CD4-positive, alpha-beta T cell treated with Interleukin-17A for 1 hour (primary cell): ENCODE measurements around the gene TPGS2.
"Not testable (repeated sequence)": the region's sequence is repeated elsewhere in the genome, so short reads cannot be mapped to it uniquely, and the experiment has no call there.

Experiments used
- DNase-seq: peaks from one replicate; pipeline ENCODE4 v3.0.0-alpha.2; 2020

TPGS2 gene

DNA sequence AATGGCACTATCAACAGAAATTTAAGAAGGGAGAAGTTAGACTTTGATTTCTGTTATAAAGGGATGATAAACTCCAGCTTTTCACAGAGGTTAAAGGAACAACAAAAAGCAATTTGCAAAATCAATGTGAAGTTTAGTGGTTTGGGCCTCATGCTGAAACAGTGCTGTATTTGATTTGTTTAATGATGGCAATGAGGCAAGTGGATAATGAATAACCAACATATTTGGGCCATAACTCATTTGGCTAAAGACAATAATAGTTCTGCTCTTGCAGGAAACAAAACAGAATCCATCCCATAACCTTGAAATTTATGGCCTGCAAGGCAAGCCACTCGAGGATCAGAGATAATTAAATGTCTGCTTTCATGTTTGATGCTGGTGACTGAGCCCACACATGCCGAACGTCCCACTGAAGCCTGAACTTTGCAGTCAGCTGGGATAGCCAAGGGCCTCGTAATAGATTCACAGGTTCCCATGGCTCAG, 56.5 kb downstream of the TPGS2 start:
- no peak for DNase-seq

DNA sequence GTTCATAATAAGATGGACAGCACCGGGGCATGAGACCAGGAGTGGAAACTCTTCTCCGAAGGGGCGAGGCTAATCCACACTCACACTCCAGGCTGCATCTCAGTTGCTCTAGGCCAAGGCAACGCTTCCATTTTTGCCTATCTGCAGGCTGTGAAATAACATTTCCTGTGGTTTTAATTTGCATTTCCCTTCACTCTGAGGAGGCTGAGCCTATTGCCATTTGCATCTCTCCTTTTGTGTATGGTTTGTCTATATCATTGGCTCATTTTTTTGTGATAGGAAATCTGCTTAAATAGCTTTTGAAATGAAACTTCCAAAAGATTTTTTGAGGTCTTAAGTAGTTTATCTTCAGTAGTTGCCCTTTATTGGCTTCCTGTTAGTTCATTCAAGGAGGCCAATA, 57.6 kb downstream of the TPGS2 start:
- no peak for DNase-seq

DNA sequence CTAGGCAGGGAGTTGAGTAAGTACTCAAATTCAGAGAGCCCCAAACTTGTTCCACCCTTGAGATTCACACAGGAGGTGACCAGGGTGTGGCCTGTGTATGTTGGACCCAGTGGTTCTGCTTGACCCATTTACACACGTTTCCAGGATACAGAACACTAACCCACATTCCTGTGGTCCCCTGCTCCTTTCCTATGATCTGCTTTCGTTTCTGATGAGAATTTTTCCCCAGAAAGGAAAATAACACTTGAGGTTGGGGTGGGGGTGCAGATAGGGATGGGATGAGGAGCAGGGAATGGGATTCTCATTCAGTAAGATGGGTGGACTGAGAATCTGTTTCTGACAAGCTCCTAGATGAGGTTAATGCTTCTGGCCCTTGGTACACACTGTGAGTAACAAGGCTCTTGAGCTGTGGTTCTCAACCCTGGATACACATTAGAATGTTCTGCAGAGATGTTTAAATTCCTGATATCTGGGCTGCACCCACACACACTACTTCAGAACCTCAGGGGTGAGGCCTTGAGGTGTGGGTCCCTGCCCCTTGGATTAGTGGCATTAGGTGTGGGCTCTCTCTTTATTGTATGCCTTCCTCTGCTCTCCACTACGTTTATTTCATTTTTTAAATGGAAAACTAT, 58.4 kb downstream of the TPGS2 start:
- no peak for DNase-seq

DNA sequence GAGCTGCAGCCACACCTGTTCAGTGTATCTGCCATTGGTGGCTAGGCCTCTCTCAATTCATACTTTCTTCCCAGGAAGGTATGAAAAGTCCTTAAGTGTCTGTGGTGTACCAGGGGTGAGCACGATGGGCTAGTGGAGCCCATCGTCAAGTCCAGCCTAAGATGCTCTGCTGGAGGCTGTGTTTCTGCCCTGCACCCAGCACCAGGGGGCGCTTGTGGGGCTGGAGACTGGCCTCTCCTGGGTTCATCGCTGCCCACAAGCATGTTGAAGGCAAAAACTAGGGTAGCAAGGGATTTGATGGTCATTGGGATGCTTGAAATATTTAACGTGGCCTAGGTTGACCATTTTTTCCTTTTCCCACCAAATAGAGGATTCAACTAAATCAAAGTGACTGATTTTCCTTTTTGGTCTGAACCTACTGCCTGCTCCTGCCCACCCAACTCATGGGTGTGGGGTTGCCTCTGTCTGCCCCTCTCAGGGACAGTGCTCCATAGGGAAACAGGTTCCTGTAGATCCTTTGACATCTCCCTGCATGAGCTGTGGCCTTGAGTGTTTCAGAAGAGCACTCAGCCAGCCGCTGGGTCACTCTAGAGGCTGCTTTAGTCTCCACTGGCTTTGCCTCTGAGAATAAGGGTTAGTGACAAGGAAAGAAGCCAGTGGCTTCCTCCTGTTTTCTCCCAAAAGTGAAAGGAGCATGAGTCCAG, 59.0 kb downstream of the TPGS2 start:
- no peak for DNase-seq

DNA sequence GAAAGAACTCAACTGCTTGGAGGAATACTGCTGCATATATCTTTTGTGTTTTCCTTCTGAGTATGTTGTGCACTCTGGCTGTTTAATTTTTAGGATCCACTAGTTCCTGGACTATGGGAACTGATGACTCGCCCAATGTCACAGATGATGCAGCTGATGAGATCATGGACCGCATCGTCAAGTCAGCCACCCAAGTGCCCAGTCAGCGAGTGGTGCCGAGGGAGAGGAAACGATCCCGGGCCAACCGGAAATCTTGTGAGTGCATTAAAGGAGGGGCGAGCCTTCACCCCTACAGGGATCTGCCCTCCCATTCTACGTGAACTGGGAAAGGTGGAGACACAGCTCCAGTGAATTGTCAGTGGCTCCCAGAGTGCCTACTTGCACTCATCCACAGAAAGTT, 59.6 kb downstream of the TPGS2 start:
- DNase-seq: no peak

DNA sequence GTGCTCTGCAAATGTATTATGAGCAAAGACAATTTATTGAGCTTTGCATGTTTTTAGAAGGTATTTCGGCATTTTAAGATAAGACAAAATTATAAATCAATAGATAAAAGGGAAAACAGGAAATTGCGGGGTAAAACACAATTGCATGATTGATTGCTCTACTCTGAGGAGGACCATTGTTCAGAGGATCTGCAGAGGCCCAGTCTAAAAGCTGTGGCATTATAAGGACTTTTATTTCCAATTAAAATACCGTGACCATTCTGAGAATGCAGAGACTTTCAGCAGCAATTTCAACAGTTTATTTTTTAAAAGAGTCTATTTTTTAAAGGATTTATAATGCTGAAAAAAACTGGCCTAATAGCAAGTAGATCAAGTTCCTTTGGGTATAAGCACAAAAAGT, 62.0 kb downstream of the TPGS2 start:
- no peak for DNase-seq

DNA sequence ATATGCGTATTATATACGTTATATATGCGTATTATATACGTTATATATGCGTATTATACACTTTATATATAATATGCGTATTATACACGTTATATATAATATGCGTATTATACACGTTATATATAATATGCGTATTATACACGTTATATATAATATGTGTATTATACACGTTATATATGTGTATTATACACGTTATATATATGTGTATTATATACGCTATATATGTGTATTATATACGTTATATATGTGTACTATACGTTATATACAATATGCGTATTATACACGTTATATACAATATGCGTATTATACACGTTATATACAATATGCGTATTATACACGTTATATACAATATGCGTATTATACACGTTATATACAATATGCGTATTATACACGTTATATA, 65.8 kb downstream of the TPGS2 start:
- DNase-seq: not testable (repeated sequence)

DNA sequence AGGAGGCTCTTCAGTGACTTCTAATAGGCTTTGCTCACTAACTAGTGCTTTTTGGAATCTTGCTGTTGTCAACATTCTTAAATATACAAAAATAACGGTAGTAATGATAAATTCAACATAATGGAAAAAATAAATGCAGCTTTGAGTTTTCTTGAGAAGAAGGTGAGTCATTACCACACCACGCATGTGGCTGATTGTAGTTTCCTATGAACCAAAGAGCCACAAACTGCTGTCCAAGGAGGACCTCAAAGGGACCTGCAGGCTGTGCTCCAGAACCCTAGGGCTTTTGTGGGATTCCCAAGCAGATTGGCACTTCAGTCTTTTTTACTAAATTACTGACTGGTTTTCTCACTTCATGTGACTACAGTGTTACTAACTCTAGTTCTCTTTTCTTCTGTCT, 66.7 kb downstream of the TPGS2 start:
- DNase-seq: no peak

DNA sequence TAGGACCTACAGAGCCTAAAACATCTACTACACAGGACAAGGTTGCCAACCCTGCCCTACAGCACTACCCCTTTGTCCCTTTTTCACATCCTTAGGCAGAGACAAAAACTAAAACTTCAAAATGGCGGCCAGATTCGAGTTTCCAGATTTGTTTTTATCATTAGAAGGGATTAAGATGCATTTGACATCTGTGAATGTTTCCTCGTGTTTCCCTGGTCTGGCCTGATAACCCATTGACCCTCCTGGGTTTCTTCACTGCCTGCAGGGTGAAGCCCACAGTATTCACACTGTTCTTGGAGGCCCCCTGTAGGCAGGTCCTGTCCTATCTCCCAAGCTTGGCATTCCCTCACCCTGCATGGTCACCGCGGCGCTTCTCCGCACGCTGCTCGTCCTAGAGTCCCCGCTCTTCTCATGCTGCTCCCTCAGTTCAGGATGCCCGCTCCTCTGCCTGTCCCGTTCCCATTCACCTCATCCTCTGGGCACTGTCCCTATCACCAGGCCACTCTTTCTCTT, 67.6 kb downstream of the TPGS2 start:
- no peak for DNase-seq

DNA sequence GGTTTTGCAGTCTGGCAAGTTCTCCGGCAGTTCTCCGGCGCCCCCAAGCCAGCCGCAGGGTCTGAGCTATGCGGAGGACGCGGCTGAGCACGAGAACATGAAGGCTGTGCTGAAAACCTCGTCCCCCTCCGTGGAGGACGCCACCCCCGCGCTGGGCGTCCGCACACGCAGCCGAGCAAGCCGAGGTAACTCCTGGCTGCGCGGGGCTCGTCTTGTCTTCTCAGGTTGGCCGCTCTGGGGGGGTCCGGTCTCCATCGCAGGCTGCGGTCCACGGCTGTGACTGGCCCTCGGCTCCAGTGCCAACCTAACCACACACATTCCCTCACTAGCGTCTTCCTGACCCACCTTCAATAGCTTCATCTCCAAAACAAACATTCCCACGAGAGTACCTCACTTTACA, 68.2 kb downstream of the TPGS2 start:
- no peak for DNase-seq

DNA sequence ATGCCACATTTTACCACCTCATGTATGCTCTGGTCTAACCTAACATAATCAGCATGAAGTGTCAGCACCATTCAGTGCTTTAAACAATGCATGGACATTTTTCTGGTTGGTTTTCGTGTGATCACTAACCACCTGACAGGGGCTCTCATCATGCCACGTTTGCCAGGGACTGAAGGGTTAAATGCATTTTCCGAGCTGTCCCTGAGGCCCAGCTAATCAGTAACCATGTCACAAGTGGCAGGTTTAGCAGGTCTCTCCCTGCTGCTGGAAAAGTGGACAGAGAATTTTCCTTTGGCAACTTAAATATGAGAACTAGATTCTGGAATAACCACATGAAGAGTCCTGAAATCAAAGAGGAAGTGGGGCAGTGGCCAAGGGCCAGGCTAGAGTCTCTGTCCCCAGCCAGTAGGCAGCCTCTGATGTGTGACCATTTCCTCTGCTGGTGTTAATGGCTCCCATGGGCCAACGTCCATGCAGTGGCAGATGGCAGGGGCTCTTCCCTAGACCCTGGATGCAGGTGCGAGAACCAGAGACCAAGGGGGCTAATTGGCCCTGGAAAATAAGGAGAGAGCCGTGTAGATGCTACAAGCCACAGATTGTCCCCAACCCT, 69.5 kb downstream of the TPGS2 start:
- no peak for DNase-seq

DNA sequence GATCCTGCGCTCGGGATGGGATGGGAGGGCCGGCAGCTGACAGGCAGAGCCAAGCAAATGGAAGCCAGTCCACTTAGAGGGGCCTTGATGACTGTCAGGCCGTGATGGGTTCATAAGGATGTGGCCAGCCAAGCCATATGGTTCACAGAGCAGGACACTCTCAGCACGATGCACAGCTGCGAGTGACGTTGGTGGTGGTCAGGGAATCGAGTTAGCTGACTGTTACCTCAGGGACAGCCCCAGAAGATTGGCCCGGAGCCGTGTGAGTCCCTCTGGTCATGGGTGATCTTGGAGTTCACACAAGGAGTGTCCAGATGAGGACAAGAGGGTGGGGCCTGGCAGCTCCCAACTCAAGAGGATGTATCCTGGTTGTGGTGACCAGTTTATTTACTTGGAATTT, 70.2 kb downstream of the TPGS2 start:
- no peak for DNase-seq

DNA sequence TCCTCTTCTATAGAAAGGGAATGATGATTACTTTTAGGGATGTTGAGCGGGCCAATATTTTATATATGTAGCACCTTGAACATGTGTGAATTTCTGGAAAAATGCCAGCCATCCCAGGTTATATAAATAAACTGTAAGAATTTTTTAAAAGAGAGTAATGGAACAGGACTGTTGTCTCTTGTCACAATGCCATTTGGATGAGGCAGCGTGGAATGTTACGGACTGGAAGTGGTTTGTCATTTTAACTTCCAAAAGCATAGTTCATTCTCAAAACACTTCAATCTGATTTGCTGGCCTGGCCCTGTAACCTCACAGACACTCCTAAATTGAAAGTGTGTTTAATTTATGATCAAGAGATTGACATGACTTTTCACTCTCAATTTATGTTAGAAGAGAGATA, 70.8 kb downstream of the TPGS2 start:
- no peak for DNase-seq

DNA sequence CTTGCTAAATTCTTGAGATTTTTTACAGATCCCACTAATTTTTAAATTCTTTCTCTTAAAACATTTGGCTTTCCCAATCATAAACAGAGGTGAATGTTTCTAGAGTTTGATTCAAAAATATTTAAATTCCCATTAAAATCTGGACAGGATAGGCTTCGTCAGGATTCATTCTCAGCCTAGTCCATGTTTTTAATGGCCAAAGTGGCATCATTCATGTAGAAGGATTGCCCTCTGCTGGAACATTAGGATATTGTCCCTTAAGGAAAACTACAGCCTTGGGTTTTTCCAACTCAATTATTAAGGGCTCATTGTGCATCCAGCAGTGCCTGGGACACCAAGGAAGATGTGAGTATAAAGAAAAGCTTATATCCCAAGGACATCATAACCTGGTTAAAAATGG, 71.7 kb downstream of the TPGS2 start:
- DNase-seq: no peak

DNA sequence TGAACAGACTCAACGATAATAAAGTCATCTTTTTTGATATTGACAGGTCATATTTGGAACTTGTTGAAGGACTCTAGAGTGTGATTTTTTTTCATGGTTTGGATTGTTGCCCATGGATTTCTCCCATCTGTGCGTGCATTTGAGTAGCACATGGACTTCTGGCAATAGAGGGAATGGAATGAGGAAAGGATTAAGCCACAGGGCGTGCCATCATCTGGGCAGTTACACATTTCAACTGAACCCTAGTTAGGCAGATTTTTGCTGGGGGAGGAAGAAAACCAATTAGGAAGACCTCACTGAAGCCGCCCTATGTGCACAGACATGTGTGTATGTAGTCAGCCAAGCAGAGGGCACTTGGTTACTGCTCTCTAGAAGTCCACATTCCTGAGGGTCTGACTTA, 72.6 kb downstream of the TPGS2 start:
- DNase-seq: no peak

DNA sequence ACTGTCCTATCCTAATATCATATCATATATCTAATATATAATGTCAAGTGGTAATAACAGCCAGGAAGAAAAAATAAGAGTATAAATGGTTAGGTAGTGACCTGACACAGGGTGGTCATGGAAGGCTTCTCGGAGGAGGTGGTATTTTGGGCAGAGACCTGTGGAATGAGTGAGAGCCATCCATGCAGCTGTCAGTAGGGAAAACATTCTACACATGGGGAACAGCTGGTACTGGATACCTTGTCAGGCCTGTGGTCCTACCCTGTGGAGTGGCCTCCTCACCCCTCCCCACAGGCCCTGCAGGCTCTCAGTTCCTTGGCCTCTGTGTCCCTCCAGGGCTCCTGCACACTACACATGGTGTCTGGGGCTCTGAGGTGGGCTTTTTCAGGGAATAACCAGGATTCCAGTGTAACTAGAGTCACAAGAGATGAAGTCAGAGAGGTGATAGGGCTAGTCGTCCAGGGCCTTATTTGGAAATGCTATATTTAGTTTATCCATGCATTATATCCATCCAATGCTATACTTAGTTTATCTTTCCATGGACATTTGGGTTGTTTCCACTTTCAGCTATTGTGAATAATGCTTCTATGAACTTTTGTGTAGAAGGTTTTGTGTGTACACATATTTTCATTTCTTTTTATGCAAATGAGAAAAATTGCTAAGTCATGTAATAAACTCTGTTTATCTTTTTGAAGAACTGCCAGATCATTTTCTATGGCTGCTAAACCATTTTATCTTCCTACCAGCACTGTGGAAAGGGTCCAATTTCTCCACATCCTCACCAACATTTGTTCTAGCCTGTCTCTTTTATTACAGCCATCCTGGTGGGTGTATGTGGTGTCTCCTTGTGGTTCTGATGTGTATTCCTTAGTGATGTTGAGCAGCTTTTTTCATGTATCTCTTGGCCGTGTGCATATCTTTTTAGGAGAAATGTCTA, 75.6 kb downstream of the TPGS2 start:
- DNase-seq: no peak

DNA sequence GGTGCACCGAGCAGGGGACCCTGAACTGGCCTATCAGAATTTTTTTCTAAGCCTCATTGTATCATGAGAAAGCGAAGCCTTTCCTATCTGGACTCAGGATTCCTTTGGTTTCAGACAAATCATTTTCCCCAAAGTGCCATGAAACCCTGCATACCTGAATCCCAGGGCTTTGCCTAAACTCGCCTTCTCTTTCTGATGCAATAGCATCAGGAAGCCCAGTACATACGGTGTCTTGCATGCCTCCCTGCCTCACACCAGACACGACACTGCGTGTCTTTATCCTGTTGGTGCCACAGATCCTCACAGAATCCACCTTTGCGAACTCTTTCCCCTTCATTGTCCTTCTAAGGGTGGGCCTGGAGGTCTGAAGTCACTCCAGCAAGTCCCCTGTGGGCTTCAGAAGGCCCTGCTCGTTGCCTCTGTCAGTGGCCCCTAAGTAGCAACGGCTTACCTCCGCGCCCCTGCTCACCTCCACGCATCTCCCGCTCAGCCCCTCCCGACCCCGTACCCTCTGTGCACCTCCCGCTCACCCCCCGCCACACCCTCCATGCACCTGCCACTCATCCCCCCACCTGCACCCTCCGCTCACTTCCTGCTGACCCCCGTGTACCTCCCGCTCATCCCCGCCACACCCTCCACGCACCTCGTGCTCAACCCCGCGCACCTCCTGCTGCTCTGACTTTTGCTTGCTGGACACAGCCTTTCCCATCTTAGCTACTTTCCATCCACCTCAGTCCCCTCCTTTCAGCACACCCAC, 83.4 kb downstream of the TPGS2 start:
- no peak for DNase-seq

DNA sequence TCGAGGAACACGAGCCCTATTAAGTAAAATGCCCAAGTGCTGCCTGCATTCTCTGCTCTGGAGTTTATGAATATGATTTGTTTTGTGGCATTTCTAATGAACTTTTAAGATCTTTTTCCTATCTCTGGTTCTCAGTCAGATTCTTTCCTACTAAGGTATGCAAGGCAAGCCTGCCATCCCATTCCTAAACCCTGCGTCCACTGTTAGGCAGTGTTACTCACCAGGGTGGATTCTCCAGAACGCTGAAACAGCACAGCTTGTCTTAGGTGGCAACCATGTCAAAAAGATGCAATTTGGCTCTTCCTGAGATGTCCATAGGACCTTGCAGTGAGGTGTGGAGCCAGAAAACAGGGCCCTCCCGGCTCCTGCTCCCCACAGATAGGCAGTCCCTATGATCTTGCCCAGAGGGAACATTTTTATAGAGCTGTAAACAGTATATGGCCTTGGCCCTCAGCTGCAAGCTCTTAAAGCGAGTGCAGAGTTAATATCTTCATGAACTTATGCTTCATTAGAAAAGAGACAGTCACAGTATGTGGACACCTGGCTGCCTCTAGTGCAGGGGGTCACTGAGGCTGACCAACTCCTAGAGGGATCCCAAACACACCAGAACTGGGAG, 84.4 kb downstream of the TPGS2 start:
- DNase-seq: no peak
